Measurements from ENCODE around the gene NR4A1. TPM values are rescaled to one million over a fixed set of nuclear protein-coding genes. Genes with fewer than 3 reads are reported as not detected.
A peak's percentile ranks its signal among the peaks of the same experiment; 100 is the strongest.

NR4A1 gene
- total RNA-seq, 1 donor from 2014 or later = 55.5 TPM

DNA sequence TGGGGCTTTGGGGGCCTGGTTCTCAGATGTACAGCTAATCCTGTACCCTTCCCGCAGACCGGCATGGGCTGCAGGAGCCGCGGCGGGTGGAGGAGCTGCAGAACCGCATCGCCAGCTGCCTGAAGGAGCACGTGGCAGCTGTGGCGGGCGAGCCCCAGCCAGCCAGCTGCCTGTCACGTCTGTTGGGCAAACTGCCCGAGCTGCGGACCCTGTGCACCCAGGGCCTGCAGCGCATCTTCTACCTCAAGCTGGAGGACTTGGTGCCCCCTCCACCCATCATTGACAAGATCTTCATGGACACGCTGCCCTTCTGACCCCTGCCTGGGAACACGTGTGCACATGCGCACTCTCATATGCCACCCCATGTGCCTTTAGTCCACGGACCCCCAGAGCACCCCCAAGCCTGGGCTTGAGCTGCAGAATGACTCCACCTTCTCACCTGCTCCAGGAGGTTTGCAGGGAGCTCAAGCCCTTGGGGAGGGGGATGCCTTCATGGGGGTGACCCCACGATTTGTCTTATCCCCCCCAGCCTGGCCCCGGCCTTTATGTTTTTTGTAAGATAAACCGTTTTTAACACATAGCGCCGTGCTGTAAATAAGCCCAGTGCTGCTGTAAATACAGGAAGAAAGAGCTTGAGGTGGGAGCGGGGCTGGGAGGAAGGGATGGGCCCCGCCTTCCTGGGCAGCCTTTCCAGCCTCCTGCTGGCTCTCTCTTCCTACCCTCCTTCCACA lies 7.6 kb downstream of the NR4A1 start:
- intact Hi-C loops (cut with micrococcal nuclease) = no loop called here
- TF ChIP-seq, protein P1, sequence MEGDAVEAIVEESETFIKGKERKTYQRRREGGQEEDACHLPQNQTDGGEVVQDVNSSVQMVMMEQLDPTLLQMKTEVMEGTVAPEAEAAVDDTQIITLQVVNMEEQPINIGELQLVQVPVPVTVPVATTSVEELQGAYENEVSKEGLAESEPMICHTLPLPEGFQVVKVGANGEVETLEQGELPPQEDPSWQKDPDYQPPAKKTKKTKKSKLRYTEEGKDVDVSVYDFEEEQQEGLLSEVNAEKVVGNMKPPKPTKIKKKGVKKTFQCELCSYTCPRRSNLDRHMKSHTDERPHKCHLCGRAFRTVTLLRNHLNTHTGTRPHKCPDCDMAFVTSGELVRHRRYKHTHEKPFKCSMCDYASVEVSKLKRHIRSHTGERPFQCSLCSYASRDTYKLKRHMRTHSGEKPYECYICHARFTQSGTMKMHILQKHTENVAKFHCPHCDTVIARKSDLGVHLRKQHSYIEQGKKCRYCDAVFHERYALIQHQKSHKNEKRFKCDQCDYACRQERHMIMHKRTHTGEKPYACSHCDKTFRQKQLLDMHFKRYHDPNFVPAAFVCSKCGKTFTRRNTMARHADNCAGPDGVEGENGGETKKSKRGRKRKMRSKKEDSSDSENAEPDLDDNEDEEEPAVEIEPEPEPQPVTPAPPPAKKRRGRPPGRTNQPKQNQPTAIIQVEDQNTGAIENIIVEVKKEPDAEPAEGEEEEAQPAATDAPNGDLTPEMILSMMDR (IDR thresholded peaks at IDR 0.05; ENCODE audit: borderline replicate concordance) = no peak
- no peaks in the 10 kb centered on the region for H3K27me3 ChIP-seq (ENCODE audit: low read depth)
- no peak overlapping the region for H3K27ac ChIP-seq (replicated peaks)
- no peak overlapping the region for H3K4me3 ChIP-seq
- H3K4me1 ChIP-seq = peaks cover 63% of the 10 kb centered on the region
- no peaks in the 10 kb centered on the region for H3K9me3 ChIP-seq (replicated peaks)
- DNase-seq = no peak
- peaks cover 54% of the 10 kb centered on the region for H3K36me3 ChIP-seq

DNA sequence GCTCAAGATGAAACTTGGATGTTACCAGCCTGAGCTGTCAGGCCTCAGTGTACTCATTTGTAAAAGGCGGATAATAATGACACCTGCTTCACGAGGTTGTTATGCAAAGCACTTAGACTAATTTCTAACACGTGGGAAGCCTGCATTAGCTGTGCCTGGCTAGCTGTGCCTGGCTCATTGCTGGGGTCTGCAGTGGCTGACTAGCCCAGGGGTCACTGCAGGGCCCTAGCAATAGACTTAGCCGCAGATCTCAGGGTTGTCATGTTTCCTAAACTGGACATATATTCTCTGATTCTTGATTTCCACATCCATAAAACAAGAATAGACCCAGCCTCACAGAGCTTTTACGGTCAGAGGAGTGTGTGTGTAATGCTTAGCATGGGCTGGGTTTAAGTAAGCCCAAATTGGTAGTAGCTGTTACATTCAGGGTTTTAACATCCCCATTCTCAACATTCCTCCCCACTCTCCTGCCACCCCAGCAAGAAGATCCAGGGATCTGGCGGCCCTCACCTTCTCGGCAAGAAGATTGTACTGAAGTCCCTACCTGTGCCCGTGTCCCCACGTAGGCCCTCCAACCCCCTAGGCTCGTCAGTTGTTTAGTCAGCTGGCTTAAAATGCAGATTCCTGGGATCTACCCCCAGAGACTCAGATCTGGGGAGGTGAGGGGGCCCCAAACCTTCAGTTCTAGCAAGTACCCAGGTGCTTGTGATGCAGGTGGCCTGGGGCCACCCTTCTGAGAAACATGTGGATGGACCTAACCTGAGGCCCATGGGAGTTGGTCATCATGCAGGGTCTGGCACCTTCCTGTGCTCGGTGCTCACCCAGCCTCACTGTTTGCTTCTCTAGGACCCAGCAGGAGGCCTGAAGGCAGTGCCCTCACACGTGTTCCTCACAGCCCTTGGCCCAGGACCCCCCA lies 8.6 kb downstream of the NR4A1 start:
- DNase-seq = no peak
- Histone ChIP-seq H3K27ac (replicated peaks) (no peak overlapping the region), H3K9me3 (replicated peaks) (no peaks in the 10 kb centered on the region), H3K36me3 (peaks cover 48% of the 10 kb centered on the region), H3K4me1 (peaks cover 61% of the 10 kb centered on the region), H3K4me3 (no peak overlapping the region), H3K27me3 (ENCODE audit: low read depth) (no peaks in the 10 kb centered on the region)
- intact Hi-C loops (cut with micrococcal nuclease) = no loop called here
- TF ChIP-seq, protein P1 (IDR thresholded peaks at IDR 0.05; ENCODE audit: borderline replicate concordance) = no peak

DNA sequence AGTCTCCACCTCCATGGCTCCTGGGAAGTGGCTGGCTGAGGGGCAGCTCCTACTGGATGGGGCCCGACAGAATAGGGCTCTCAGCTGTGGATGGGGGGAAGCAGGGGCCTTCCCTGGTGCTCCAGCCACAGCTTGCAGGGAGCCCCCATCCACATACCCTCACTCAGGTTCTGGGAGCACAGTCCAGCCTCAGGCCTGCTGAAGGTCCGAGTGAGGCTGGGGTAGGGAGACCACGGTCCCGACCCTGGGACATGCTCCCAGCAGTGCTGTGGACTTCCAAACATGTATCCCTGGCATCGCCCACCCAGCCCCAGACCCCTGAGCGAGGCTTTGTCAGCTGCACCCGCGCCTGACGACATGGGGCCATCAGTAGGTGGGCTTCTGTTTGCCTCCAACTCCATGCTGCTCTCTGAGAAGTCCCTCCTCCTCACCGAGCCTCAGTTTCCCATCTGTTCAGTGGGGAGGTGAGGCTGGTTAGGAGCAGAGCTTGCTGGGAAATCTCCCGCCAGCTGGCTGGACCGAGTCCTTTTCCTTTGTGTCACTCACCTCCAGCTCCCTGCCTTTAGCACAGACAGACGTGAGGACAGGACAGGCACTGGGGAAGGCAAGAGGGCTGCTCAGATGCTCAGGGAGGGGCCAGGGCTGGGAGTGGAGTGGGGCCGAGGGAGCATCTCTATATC lies 9.4 kb downstream of the NR4A1 start:
- TF ChIP-seq, protein P1 (IDR thresholded peaks at IDR 0.05; ENCODE audit: borderline replicate concordance) = no peak
- Histone ChIP-seq H3K36me3 (peaks cover 41% of the 10 kb centered on the region), H3K4me3 (no peak overlapping the region), H3K4me1 (peaks cover 55% of the 10 kb centered on the region), H3K9me3 (replicated peaks) (no peaks in the 10 kb centered on the region), H3K27me3 (ENCODE audit: low read depth) (no peaks in the 10 kb centered on the region), H3K27ac (replicated peaks) (peak overlapping the region; percentile 81)
- intact Hi-C loops (cut with micrococcal nuclease) = no loop called here
- no peak for DNase-seq

DNA sequence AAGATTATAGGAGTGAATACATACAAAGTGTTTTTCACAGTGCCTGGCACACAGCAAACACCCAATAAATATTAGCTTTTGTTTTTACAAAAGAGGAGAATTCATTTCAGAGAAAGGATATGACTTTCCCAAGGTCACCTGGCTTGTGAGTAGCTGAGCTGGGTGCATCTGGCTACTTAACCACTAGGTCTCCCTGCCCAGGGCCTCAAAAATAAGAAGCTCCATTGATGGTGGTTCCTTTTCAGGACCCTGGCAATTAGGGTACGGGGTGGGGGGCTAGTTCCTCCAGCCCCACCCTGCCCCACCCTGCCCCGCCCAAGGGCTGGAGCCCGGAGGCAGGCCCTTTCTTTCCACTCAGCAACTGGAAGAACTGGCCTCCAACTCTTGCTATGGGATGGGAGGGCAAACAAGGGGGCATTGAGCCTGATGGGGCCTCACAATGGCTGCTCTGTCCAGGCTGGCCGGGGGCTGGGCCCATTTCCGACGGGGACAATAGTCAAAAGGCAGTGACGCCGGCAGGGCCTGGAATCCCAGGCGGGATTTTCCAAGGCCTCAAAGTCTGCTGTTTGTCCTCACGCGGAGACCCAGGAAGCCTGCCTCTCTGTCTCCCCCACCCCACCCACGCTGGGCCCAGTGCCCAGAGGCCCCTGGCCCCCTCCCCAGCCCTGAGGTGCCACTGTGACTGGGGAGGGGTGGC lies 10.4 kb downstream of the NR4A1 start:
- TF ChIP-seq, protein P1 (IDR thresholded peaks at IDR 0.05; ENCODE audit: borderline replicate concordance) = no peak
- no peak for DNase-seq
- peaks cover 32% of the 10 kb centered on the region for H3K36me3 ChIP-seq
- intact Hi-C loops (cut with micrococcal nuclease) = no loop called here
- no peaks in the 10 kb centered on the region for H3K9me3 ChIP-seq (replicated peaks)
- no peak overlapping the region for H3K4me3 ChIP-seq
- peak overlapping the region; percentile 81 for H3K27ac ChIP-seq (replicated peaks)
- H3K27me3 ChIP-seq (ENCODE audit: low read depth) = no peaks in the 10 kb centered on the region
- H3K4me1 ChIP-seq = peaks cover 54% of the 10 kb centered on the region

Data from left ventricle myocardium inferior (tissue), 1 donor.